HG02759 (cell line): ENCODE results near the gene TNFRSF12A.

Experiments
- ATAC-seq: cut with Tn5 transposase; IDR thresholded peaks from one replicate; pipeline ENCODE4 v1.9.1; 2021; ENCODE audit warnings: mild to moderate bottlenecking, moderate library complexity; ENCODE audit not compliant: unreplicated experiment

Gene TNFRSF12A

GRCh38 chr16:3025032-3026002 is 5.1 kb downstream of the TNFRSF12A start:
- ATAC-seq = no peak

DNA sequence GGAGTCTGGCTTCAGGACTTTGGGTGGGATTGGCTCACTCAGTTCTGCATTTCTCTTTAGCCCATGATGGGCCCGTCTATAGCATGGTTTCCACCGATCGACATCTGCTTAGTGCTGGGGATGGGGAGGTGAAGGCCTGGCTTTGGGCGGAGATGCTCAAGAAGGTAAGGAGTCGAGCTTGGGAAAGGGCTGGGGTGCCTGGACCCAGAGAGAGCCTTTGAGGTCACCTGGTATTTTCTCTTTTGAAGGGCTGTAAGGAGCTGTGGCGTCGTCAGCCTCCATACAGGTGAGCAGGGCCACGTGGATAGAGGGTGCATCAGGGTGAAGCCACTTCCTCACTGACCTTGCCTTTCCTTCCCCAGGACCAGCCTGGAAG is 5.8 kb downstream of the TNFRSF12A start:
- ATAC-seq = no peak

DNA sequence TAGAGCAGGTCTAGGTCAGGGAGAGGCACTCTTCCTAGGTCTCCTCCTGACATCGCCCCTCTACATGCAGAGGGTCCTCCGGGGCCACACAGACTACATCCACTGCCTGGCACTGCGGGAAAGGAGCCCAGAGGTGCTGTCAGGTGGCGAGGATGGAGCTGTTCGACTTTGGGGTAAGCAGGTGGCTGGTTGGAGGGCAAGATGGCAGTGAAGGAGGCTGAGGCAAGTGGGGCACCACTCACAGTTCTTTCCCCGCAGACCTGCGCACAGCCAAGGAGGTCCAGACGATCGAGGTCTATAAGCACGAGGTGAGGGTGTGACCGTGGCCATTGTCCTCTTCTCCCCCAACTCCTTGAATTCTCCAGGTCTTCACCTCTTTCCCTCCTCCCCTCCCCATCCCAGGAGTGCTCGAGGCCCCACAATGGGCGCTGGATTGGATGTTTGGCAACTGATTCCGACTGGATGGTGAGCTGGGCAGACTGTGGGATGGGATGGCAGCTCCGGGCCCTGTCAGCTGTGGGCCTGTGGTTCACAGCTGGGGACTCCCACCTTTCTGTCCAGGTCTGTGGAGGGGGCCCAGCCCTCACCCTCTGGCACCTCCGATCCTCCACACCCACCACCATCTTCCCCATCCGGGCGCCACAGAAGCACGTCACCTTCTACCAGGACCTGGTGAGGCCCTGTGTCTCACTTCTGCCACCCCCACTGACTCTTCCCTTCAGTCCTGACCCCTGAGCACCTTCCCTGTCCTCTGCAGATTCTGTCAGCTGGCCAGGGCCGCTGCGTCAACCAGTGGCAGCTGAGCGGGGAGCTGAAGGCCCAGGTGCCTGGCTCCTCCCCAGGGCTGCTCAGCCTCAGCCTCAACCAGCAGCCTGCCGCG is 6.7 kb downstream of the TNFRSF12A start:
- no peak for ATAC-seq

GRCh38 chr16:3027489-3027795 is 7.3 kb downstream of the TNFRSF12A start:
- ATAC-seq = no peak

DNA sequence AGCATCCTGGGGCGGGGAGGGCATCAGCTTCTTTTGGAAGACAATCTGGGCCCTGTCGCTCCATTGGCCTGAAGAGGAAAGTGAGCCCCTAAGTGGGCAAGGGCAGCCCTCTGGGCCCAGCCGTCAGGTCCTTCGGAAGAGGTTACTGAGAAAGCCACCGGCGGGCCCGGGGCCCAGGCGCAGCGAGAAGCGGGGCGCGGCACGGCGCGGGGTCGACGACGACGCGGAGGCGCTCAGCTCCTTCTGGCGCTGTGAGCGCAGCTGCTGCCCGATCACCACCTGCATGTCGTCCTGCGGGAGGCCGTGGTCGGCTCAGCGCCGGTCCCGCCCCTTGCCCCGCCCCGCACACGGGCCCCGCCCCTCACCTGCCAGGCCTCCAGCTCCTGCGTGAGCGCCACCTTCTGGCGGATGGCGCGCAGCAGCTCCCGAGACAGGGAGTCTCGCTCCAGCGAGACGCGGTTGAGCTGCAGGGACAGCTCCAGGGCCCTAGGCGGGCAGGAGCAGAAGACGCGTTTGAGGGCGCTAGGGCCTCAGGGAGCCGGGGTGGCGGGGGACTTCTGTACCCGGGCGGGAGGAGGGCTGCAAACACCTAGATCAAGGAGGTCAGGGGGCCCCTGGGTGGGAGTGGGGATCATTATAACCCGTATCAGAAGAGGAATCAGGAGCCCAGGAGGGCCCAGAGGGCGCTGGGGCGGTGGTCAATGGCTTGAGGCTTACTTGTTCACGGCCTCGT is 8.0 kb downstream of the TNFRSF12A start:
- ATAC-seq = peak; percentile 38

- no peak for ATAC-seq
These were observed 8.7 kb downstream of the TNFRSF12A start for GRCh38 chr16:3028716-3029319.

GRCh38 chr16:3029491-3030221 is 9.5 kb downstream of the TNFRSF12A start:
- no peak for ATAC-seq

- no peak for ATAC-seq
These were observed 10.3 kb downstream of the TNFRSF12A start for GRCh38 chr16:3030222-3031212.

- ATAC-seq = no peak
These were observed 12.5 kb downstream of the TNFRSF12A start for GRCh38 chr16:3032624-3033023.

DNA sequence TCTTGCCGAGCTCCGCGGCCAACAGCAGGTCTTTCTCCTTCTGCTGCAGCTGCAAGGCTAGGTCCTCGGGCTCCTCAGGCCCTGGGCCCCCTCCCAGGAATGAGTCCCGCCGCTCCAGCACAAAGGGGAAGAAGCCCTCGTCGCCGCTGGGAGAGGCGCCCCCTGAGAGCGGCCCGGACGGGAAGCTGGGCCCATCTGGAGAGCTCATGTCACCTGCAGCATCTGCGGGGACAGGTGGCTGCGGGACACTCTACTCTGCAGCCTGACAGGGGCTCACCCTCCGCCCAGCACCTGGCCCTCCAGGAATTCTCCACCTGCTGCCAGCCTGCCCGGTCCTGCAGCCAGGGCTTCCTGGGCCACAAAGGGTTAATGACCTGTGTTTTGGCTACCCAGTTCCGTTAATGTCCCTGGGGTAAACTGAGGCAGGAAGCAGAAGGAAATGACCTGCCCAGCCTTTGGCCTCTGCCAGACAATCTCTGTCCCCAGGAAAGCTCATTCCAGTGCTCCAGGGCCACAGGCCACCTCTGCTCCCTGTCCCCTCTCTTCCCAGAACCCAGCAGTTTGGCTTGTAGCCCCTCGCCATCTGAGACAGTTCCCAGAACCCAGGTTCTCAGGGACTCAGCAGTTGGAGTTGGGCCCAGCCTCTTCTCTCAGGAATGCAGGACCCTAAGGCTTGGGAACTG is 15.3 kb downstream of the TNFRSF12A start:
- no peak for ATAC-seq

- no peak for ATAC-seq
These were observed 16.0 kb downstream of the TNFRSF12A start for GRCh38 chr16:3035972-3036725.

- no peak for ATAC-seq
These were observed 16.7 kb downstream of the TNFRSF12A start, which contains the start of gene BICDL2 for GRCh38 chr16:3036726-3037315. Gene BICDL2 (minus strand): TSS chr16:3036944. CDS start chr16:3035496, 1,448 bp downstream.

GRCh38 chr16:3038256-3038655 is 18.1 kb downstream of the TNFRSF12A start:
- no peak for ATAC-seq

GRCh38 chr16:3038896-3039295 is 18.7 kb downstream of the TNFRSF12A start:
- ATAC-seq = no peak

GRCh38 chr16:3042376-3042775 is 22.2 kb downstream of the TNFRSF12A start:
- no peak for ATAC-seq

DNA sequence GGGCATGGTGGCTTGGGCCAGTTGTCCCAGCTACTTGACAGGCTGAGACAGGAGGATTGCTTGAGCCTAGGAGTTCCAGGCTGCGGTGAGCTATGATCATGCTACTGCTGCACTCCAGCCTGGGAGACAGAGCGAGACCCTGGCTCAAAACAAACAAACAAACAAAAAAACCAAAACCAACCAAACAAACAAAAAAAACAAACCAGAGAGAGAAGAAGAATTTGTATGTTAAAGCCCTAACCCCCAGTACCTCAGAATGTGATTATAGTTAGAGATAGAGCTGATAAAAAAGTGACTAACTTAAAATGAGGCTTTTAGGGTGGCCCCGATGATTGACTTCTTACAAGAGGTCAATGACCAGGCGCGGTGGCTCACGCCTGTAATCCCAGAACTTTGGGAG is 24.5 kb downstream of the TNFRSF12A start:
- no peak for ATAC-seq
